Activated CD8-positive, alpha-beta memory T cell treated with anti-CD3 and anti-CD28 coated beads, Interleukin-2, amount 50 U/mL, for 24 hours (primary cell): Measurements from ENCODE around the gene SH3GL1.

Experiments used
- DNase-seq: peaks from one replicate; pipeline ENCODE4 v3.0.0-alpha.2; 2020; ENCODE audit errors: extremely low read depth

Gene SH3GL1

DNA sequence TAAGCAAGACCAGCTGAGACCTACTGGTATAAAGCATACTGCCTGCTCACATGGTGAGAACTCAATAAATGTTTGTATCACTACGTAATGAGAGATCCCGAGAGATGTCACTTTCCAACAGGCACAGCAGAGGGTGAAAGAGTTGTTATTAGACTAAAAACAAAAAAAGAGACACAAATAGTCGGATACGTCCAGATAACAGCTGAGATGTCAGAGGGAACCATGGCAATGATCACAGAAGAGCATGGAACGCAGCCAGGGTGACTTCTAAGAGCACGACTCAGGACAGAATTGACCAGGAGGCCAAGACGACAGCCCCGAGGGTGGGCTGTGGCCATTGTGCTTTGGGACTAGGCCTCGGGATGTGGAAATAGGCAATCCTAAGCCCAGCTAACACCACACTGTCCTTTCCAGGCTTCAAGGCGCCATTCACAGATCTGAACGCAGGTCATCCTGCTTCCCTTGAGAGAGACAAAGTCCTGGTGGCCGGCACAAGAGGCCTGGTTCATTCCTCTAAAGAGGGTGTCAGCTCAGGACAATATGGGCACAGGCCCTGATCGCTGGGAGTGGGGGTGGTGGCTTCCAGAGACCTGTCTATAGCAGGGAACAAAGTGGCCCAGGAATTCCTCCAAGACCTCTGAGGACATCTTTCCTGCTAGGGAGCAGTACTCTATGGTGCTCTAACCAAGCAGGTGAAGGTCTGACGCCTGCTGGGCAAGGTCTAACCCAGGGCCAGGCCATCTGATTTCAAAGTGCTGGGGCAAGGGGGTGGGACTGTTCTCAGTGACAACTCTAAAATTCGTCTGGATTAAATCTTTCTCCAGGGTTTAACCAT lies 3.2 kb downstream of the SH3GL1 start:
- DNase-seq = no peak

DNA sequence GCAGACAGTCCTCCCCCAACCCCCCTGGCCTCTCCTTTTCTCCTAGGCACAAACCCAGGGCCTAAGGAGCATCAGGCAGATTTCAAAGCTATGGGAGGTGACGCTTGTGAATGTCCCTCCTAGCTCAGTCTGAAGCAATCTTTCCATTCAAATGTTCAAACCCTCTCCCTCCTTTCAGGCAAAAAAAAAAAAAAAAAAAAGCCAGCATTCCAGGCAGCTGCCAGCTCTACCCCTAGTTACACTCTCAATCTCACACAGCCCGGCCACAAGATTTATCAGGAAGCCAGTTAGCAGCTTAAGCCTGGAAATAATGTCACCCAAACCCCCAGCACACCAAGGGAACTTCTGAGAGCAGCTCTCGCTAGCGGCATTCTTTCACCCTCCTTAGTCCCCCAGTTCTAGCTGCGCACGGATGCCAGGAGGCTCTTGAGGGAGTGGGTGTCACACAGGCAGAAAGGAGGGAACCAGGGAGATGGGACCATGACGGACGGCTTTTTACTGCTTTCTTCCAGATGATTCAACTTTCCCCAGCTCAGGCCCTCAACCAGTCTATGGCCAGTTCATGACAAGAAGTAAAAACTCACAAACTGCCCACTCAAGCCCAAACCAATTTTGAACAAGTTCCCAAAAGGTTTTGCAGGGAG lies 6.3 kb downstream of the SH3GL1 start:
- no peak for DNase-seq

DNA sequence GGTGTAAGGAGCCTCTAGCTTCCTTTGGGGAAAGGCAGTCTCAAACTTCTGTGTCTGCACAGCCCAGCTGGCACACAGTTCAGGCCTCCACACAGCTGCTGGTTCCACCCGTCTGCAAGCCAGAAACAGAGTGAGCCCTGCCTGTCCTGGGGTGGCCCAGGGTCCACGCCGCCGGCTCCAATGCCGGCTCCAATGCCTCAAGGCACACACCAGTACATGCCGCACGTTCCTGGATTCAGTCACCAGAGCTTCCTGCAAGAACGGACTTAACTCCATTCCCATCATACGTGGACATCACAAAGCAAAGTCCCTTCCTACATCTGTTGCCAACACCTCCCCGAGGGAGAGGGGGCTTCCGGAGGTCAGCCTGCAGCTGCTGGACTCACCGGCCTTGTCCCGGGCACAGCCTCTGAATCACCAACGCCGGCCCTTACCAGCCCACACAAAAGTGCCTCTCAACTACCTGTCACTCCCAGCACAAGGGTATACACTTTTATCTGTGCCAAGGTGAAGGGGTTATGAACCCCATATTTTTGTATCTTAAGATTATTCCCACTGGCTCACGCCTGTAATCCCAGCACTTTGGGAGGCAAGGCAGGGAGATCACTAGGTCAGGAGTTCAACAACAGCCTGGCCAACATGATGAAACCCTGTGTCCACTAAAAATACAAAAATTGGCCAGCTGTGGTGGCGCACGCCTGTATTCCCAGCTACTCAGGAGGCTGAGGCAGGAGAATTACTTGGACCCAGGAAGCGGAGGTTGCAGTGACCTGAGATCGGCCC lies 8.5 kb downstream of the SH3GL1 start:
- DNase-seq = no peak

DNA sequence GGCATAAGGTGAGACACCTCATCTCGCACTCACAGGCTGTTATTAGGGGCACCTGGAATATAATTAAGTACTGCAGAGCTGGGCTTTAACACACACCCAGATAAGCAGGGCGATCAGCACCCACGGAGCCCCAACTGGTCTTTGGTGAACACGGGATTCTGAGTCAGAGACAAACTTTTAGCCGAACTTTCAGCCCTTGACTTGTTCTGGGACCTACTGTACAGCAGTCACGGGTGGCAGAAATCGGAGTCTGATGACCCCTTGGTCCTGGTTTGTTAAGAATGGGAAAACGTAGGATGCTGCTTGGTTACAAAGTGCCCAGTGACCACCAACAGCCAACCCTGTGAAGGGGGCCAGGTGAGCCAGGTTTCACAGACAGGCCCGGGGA lies 9.0 kb downstream of the SH3GL1 start:
- DNase-seq = no peak

DNA sequence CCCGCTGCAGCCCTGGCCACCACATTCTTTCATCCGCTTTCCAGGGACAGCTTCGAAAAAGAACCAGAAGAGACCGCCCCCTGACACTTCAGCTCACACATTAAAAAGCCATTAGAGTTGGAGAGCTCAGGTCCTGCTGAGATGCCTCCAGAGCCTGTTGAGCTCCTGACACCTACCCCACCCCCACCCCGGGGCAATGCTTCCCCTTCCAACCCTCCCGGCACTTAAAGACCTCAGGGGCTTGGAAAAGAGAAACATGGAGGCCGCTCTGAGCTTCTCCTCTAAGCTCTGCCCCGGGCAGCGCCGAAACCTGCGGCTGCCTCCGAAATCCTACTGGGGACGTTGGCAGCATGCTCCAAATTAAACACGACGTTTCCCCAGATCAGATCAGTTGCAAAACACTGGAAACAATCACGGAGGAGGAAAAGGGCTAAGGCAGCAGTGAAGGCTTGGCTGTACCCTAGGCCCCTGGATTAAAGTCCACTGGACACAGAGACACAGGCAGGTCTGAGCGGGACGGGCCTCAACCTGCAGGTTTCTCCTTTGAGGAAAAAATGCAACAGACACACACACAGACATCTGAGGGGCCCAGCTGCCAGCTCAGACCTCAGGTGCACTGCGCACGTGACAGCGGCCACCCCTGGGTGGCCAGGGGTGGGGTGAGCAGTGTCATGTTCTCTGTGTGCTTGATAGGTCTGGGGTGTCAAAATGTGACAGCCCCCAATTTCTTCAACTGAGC lies 9.6 kb downstream of the SH3GL1 start:
- no peak for DNase-seq

DNA sequence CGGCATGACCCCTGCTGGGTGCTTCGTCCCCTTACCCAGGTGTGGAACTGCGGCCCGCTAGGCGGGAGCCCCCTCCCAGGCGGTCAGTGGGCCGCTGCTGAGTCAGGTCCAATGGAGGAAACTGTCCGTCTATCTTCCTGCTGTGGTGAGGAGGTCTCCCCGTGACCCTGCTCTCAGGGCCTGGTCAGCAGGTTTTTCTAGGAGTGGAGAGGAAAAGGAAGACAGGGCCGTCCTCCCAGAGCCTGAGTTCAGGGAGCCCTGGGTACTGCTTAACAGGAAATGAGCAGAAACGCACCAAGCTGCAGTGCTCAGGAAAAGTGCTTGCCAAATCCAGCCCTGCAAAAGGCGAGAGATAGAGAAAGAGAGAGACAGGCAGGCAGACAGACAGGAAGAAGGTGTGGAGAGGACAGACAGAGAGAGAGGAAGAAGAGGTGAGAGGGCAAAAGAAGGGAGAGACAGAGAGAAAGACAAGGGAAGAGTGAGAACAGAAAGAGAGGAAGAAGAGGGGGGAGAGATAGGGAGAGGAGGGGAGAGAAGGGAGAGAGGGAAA lies 10.3 kb downstream of the SH3GL1 start:
- DNase-seq = no peak

DNA sequence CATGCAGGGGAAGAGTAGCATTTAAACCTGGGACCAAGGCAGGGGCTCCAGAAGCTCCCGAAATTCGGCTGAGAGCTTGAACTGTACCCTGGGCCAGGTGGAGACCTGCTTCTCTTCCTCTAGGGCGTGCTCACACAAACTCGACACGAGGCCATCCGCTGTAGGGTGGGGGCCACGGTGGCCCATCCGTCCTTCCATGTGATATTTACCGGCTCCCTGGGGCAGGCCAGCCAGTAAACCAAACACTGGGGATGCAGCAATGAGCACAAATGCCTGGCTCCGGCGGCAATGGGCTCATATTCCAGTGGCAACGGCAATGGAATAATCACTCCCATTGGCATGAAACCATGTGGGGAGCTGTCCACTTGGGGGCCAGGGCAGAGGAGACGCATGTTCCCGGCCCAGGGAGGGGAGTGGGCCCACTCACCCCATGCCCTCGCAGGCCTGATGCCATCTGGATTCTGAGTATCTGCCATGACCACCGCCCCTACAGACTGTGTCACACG lies 10.8 kb downstream of the SH3GL1 start:
- no peak for DNase-seq

DNA sequence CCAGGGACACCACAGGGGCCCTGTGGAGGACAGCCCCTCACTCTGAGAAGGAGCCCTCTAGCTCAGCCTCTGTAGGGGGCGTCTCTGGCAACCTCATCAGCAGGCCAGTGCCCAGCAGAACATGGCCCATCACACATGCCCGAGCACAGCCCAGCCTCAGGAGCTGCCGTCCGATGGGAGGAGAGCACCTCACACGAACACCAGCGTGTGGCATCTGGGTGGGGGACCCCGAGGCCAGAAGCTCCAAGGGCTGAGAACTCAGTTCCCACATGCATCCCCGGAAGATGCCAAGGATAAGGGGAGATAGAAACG lies 11.3 kb downstream of the SH3GL1 start:
- no peak for DNase-seq

DNA sequence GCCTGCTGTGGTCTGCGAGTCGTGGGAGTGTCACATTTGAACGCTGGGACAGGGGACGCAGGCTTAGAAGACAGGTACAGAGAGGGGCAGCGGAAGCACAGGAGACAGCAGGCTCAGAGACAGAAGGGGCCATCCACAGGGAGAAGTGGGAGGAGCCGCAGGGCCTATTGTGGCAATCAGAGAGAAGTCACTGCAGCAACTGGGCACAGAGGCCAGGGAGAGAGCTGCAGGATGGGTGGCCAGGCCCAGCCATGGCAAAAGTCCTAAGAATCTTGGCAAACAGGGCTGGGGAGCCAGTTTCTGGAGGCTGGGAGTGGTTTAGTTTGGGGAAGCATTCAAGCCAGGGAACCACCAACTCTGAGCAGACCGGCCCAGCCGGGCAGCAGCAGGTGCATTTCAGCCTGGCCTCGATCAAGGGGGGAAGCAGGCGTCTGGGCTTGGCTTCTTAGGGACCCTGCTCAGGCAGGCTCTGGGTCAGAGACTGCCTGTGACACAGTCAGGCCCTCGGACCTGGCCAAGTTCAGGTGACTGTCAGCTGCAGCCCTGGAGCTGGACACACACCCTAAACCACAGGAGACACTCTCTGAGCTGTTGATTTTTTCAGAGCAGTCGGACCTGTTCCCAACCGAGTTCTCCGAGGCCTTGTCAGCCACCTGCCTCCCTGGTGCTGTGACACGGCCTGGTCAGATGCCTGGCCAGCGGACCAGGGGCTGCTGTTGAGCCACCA lies 11.8 kb downstream of the SH3GL1 start:
- no peak for DNase-seq

DNA sequence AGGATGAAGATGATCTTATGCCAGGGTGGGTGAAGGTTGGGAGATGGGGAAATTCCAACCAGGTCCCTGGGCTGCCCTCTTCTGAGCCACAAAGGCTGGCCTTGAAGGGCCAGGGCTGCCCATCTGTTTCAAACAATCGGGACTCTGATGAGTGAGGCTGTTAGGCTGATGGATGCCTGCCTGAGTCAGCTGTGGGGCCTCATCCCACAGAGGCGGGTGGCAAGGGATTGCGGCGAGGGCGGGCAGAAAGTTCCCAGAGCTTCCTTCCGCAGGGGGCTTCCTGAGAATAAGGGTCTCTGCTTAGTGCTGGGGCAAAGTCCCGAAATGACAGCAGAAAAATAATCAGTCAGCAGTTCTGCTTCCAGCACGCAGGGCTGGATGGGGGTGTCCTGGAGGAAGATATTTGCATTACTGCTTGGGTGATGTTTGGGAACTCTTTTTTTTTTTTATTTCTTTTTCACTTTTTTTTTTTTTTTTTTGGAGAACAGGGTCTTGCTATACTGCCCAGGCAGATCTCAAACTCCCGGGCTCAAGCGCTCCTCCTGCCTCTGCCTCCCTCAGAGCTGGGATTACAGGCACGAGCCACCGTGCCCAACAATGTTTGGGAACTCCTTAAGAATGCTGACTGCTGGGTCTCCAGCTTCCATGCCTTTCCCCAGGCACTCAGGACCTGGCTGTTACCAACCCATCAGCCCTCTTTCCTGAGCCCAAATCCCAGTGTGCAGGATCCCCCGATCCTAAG lies 14.1 kb downstream of the SH3GL1 start:
- DNase-seq = no peak

DNA sequence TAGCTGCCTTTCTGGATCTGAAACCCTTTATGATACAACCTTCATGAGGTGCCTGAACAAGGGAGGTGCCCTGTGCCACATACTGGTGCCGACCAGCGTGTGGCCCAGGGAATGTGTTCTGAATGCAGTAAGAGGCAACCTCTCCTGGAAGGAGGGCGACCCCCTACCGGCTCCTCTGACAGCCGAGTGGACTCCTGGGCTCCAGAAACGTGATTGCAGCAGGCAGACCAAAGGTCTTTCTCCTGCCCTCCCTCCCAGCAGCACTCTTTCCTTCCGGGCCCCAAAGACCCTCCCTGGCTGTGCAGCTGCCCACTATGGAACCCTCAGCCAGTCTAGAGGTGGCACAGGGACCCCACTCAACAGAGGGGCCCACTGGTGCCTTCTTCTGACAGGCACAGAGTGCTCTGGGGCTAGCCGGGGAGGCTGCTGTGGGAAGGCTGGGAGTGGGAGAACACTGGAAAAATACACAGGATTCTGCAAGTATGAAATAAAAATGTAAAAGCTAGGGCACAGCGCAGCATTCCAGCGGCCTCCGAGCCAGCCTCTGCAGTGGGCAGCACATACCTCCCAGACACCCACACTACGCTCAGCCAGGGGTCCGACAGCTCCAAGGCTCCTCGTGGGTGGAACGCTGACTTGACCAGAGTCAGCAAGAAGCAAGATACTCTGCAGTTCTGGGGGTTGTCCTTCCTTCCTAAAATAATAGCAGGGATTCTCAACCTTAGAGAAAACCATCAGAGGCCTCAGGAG lies 14.9 kb downstream of the SH3GL1 start:
- no peak for DNase-seq

DNA sequence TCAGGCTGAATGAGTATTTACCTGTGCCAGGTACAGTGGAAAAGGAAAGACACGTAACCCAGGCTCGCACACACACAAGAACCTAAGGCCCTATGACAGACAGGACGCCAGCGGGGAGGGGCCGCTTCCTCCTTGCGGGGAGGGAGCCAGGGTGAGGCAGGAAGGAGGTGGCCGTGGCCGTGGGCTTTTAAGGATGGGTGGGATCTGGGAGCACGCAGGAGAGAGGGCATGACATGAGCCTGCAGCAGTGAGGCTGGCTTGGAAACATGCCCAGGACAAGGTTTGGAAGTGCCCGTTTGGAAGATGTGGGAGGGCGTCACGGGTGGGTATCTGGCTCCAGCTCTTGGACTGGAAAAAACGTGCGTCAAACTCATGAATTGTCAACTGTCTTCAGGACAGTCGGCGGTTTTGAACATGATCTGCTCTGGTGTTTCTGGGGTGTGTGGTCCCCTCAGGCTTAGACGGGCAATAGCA lies 20.1 kb downstream of the SH3GL1 start:
- DNase-seq = no peak

DNA sequence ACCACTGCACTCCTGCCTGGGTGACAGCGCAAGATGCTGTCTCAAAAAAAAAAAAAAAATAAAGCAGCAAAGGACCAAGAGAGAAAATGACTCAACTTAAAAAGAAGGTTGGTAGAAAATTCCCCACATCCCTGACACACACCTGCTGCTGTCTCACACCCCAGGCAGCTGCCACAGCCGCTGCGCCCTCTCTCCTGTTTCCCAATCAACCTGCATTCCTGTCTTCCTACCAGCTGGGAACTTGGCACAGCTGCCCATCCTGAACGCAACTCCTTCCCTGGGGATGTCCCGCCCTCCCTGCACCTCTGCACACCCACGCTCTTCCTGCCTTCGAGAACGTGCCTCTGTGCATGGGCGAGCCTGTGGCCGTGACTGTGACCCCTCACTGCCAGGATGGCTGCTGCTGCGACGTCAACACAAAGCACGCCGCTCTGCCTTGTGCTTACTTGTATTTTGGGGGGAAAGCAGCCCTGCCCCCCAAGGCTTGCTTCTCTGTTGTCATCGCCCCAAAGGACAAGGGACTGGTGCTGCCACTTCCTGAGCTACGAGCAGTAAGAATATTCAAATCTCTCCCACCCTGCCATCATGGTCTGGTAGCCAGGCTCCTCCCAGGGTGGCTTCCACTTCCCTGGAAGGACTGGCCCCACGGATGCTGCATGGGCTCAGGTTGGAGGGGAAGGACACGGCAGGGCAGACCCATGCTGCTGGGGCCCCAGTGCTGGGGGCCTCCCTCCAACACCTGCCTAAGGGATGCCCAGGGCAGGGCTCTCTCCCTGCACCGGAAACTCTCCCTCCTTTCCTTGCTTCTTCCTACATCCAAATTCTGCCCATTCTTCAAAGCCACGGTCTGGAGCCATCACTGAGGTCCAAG lies 20.7 kb downstream of the SH3GL1 start:
- no peak for DNase-seq

DNA sequence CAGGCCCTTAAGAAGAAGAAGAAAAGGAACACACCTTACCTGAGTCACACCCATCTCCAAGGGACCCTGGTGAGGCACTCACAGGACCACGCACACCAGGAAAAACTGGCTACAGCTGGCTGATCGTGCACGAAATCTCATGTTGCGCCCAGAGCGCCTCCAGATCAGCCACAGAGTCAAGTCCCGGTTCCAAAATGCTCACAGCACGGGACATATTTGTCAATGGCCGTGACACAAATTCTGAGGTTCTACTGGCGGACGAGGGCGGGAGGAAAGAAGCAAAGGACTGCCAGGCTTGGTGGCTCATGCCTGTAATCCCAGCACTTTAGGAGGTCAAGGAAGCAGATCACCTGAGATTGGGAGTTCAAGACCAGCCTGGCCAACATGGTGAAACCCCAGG lies 21.5 kb downstream of the SH3GL1 start:
- no peak for DNase-seq

DNA sequence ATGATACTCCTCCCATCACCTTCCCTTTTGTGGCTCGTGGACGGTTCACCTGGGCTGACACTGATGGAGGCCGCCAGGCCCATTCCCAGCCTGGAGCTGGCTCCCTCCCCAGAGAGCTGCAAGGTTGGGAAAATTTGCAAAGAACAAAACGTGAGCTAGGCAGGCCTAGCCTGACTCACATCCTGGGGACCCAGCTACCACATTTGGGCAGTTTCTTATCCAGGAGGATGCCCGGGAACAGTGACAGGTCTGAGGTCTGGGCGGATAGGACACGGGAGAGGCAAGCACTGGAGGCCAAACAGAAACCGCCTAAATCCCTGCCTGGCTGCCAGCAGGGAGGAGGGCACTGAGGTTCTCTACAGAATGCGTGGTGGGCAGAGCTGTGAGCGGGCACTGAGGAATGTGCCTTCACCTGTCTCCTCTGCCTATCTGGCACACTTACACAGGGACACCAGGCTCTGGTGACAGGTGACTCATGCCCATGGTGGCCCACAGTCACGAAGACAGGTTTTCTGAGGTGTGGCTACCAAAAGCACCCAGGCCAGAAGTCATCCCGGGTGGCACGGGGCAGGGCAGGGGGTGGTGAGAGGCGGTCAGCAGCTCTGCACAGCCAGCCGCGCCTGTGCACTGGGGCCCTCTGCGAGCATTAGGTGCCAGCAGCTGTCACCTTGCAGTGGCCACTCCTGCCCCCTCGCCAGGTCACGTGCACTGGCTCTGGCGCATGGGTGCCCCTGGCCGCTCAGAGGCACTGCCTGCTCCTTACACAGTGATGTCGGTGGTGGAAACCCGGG lies 23.2 kb downstream of the SH3GL1 start:
- DNase-seq = no peak

DNA sequence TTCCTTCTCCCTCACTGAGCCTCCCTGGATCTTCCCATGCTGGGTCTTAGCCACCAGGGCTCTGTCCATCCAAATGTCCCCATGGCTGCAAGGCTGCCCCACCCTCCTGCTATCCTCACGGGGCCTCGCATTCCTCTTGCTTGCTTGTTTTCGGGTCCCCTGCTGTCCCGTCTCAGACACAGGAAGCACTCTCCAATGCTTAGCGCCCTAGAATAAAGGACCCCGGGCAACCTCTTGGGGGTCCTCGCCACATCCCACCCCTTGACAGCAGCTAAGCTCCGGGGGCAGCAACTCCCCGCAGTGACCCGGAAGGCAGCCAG lies 23.7 kb downstream of the SH3GL1 start:
- no peak for DNase-seq

DNA sequence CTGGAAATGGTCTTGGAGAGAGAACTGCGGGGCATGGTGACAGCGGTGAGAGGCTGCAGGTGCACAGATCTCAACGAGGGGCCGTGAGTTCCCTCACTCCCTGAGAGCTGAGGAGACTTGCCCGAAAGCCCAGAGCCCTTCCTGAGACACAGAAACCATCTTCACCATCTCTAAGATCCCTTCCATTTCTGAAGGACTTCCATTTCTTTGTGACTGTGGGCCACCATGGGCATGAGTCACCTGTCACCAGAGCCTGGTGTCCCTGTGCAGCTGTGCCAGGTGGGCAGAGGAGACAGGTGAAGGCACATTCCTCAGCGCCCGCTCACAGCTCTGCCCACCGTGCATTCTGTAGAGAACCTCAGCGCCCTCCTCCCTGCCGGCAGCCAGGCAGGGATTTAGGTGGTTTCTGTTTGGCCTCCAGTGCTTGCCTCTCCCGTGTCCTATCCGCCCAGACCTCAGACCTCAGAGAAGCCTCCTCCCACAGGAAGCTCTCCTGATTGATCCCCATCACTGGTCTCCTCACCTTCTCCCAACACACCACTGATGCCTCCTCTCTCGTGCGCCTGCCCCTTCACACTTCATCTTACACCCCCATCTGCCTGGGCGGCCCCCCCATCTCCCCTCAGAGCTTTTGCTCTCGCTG lies 24.2 kb downstream of the SH3GL1 start:
- DNase-seq = no peak
